Measurements from ENCODE around the gene SPACA7.

Gene SPACA7

GRCh38 chr13:112481458-112481857 is 105.3 kb downstream of the SPACA7 start:
- Histone ChIP-seq H3K4me3 (ENCODE audit: low read depth, low read length) (no peak overlapping the region), H3K36me3 (ENCODE audit: control insufficient read depth, insufficient read depth, low read length) (no peaks in the 10 kb centered on the region)
- TF ChIP-seq CTCF (IDR thresholded peaks at IDR 0.05): no peak

GRCh38 chr13:112483299-112483698 is 107.1 kb downstream of the SPACA7 start:
- no peak overlapping the region for H3K4me3 ChIP-seq (ENCODE audit: low read depth, low read length)
- no peaks in the 10 kb centered on the region for H3K4me1 ChIP-seq
- H3K9ac ChIP-seq: no peak overlapping the region
- no peak overlapping the region for H3K27ac ChIP-seq
- no peaks in the 10 kb centered on the region for H3K79me2 ChIP-seq
- no peak overlapping the region for H3K4me2 ChIP-seq (ENCODE audit: low read length)
- H3K36me3 ChIP-seq (ENCODE audit: control insufficient read depth, insufficient read depth, low read length): no peaks in the 10 kb centered on the region
- no peaks in the 10 kb centered on the region for H3K9me3 ChIP-seq (ENCODE audit: control insufficient read depth, low read length)
- TF ChIP-seq CTCF (IDR thresholded peaks at IDR 0.05): no peak
- H2AFZ ChIP-seq: no peak overlapping the region
- H3K27me3 ChIP-seq (ENCODE audit: control insufficient read depth, insufficient read depth, low read length): no peaks in the 10 kb centered on the region

More at GRCh38 chr13:112481458-112481857, 105.3 kb downstream of the SPACA7 start:
- Histone ChIP-seq H3K27me3 (ENCODE audit: control insufficient read depth, insufficient read depth, low read length) (no peaks in the 10 kb centered on the region), H3K4me2 (ENCODE audit: low read length) (no peak overlapping the region), H3K4me1 (no peaks in the 10 kb centered on the region), H3K9me3 (ENCODE audit: control insufficient read depth, low read length) (no peaks in the 10 kb centered on the region), H2AFZ (no peak overlapping the region), H3K27ac (no peak overlapping the region), H3K9ac (no peak overlapping the region), H3K79me2 (no peaks in the 10 kb centered on the region)
